Neural progenitor cell (in vitro differentiated cells): ENCODE data around the gene EFEMP1. TPM values are rescaled to one million over a fixed set of nuclear protein-coding genes. Genes with fewer than 3 reads are reported as not detected.

Experiments used
- DNase-seq: peaks from one replicate; pipeline ENCODE4 v3.0.0-alpha.2; 2016; ENCODE audit warnings: low spot score
- H2AFZ ChIP-seq: fragments of 200-600 bp; sonication (generic); replicated peaks from 2 replicates; pipeline ENCODE4 v1.6.1; 2016; ENCODE audit warnings: antibody characterized with exemption
- H3F3A ChIP-seq: fragments of 200-600 bp; sonication (generic); 2 replicates; pipeline ENCODE4 v1.6.1; 2016; ENCODE audit warnings: antibody characterized with exemption, low read depth
- H3K27ac ChIP-seq: fragments of 200-600 bp; sonication (generic); 2 replicates; pipeline ENCODE4 v1.5.1; 2016; ENCODE audit warnings: mild to moderate bottlenecking
- H3K27me3 ChIP-seq: fragments of 200-600 bp; sonication (generic); 2 replicates; pipeline ENCODE4 v1.6.1; 2016; ENCODE audit warnings: mild to moderate bottlenecking, moderate library complexity
- H3K36me3 ChIP-seq: fragments of 200-600 bp; sonication (generic); 2 replicates; pipeline ENCODE4 v1.5.1; 2016
- H3K4me1 ChIP-seq: fragments of 200-600 bp; sonication (generic); 2 replicates; pipeline ENCODE4 v1.6.1; 2016; ENCODE audit warnings: mixed run types
- H3K4me2 ChIP-seq: fragments of 200-600 bp; sonication (generic); 2 replicates; pipeline ENCODE4 v1.6.1; 2016
- H3K4me3 ChIP-seq: fragments of 200-600 bp; sonication (generic); 2 replicates; pipeline ENCODE4 v1.5.1; 2016
- H3K79me2 ChIP-seq: fragments of 200-600 bp; sonication (generic); 2 replicates; pipeline ENCODE4 v1.6.1; 2016; ENCODE audit warnings: low read depth
- H3K9ac ChIP-seq: fragments of 200-600 bp; sonication (generic); 2 replicates; pipeline ENCODE4 v1.6.1; 2016
- H3K9me3 ChIP-seq: fragments of 200-600 bp; sonication (generic); 2 replicates; pipeline ENCODE4 v1.5.1; 2016; ENCODE audit warnings: low read depth
- H4K20me1 ChIP-seq: fragments of 200-600 bp; sonication (generic); 2 replicates; pipeline ENCODE4 v1.6.1; 2016; ENCODE audit warnings: low read depth
- H3K27ac Mint-ChIP-seq: 3 replicates; pipeline ENCODE4 v1.8.0; 2021; ENCODE audit warnings: mixed read lengths
- H3K27me3 Mint-ChIP-seq: 2 replicates; pipeline ENCODE4 v1.8.0; 2022; ENCODE audit warnings: low read depth, mild to moderate bottlenecking, inconsistent platforms, moderate library complexity, mixed read lengths; ENCODE audit not compliant: insufficient read depth
- H3K36me3 Mint-ChIP-seq: 3 replicates; pipeline ENCODE4 v1.8.0; 2021; ENCODE audit warnings: mixed read lengths
- H3K4me1 Mint-ChIP-seq: 3 replicates; pipeline ENCODE4 v1.8.0; 2021; ENCODE audit warnings: mixed read lengths
- H3K4me3 Mint-ChIP-seq: 3 replicates; pipeline ENCODE4 v1.8.0; 2021; ENCODE audit warnings: mild to moderate bottlenecking, moderate library complexity, mixed read lengths
- H3K9me3 Mint-ChIP-seq: 3 replicates; pipeline ENCODE4 v1.8.0; 2020; ENCODE audit warnings: mixed read lengths
- CTCF ChIP-seq: fragments of 200-600 bp; sonication (generic); IDR thresholded peaks from 2 replicates; pipeline ENCODE4 v1.5.1; 2017; ENCODE audit warnings: antibody characterized with exemption, mild to moderate bottlenecking
- EZH2 ChIP-seq: fragments of 200-600 bp; sonication (generic); IDR thresholded peaks from 2 replicates; pipeline ENCODE4 v1.6.1; 2017; ENCODE audit warnings: antibody characterized with exemption, mild to moderate bottlenecking, moderate library complexity
- EZH2phosphoT487 ChIP-seq: fragments of 200-600 bp; sonication (generic); IDR thresholded peaks from 2 replicates; pipeline ENCODE4 v1.6.1; 2017; ENCODE audit warnings: antibody characterized with exemption
- total RNA-seq: library from RNA; depleted of rRNA; stranded (reverse); fragments of >200 nt; gene quantifications from 2 replicates; pipeline ENCODE4 v1.2.3, GENCODE V29; 2015; ENCODE audit warnings: low replicate concordance

The EFEMP1 gene
- total RNA-seq, 1 donor from 2014 or later: 25.5 TPM

GRCh38 chr2:55917713-55918390 is 5.7 kb downstream of the EFEMP1 start:
- Histone ChIP-seq H4K20me1 (no peaks in the 10 kb centered on the region), H3K4me1 (peaks cover 11% of the 10 kb centered on the region), H3K27me3 (peaks cover 23% of the 10 kb centered on the region), H3K4me3 (no peak overlapping the region), H3K9me3 (no peaks in the 10 kb centered on the region), H3K79me2 (no peaks in the 10 kb centered on the region), H2AFZ (no peak overlapping the region), H3K4me2 (no peak overlapping the region), H3K36me3 (no peaks in the 10 kb centered on the region), H3F3A (no peaks in the 10 kb centered on the region), H3K9ac (no peak overlapping the region), H3K27ac (no peak overlapping the region)
- no peak overlapping the region for H3K27ac Mint-ChIP-seq
- peaks cover 8% of the 10 kb centered on the region for H3K4me1 Mint-ChIP-seq
- H3K36me3 Mint-ChIP-seq: peaks cover 3% of the 10 kb centered on the region
- no peak for TF ChIP-seq CTCF
- TF ChIP-seq EZH2: no peak
- no peak for TF ChIP-seq EZH2phosphoT487
- no peaks in the 10 kb centered on the region for H3K9me3 Mint-ChIP-seq
- H3K27me3 Mint-ChIP-seq: peaks cover 7% of the 10 kb centered on the region
- no peak overlapping the region for H3K4me3 Mint-ChIP-seq
- no peak for DNase-seq

DNA sequence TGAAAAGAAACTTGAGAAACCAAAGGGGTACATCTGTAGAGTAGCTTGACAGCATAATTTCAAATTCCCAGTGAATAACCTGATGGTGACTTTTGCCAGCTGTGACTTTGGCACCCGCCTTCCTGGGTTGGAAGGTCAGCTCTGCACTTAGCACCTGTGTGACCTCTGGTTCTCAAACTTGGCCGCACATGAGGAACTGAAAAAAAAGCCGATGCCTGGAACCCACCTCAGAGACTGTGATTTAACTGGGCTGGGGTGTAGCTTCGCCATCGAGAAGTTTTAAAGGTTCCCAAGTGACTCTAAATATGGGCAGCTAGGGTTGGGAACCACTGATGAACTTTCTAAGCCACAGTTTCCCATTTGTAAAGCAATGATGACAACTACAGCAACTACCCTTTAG is 6.5 kb downstream of the EFEMP1 start:
- Histone ChIP-seq H3K79me2 (no peaks in the 10 kb centered on the region), H4K20me1 (no peaks in the 10 kb centered on the region), H3K27ac (no peak overlapping the region), H2AFZ (no peak overlapping the region), H3K4me2 (no peak overlapping the region), H3K27me3 (peaks cover 15% of the 10 kb centered on the region), H3K4me1 (peaks cover 3% of the 10 kb centered on the region), H3K36me3 (no peaks in the 10 kb centered on the region), H3K4me3 (no peak overlapping the region), H3F3A (no peaks in the 10 kb centered on the region), H3K9me3 (no peaks in the 10 kb centered on the region), H3K9ac (no peak overlapping the region)
- no peak overlapping the region for H3K27ac Mint-ChIP-seq
- H3K4me3 Mint-ChIP-seq: no peak overlapping the region
- TF ChIP-seq CTCF (no peak), EZH2phosphoT487 (no peak), EZH2 (no peak)
- no peak for DNase-seq
- peaks cover 3% of the 10 kb centered on the region for H3K4me1 Mint-ChIP-seq
- H3K9me3 Mint-ChIP-seq: no peaks in the 10 kb centered on the region
- H3K27me3 Mint-ChIP-seq: no peaks in the 10 kb centered on the region
- peaks cover 3% of the 10 kb centered on the region for H3K36me3 Mint-ChIP-seq

DNA sequence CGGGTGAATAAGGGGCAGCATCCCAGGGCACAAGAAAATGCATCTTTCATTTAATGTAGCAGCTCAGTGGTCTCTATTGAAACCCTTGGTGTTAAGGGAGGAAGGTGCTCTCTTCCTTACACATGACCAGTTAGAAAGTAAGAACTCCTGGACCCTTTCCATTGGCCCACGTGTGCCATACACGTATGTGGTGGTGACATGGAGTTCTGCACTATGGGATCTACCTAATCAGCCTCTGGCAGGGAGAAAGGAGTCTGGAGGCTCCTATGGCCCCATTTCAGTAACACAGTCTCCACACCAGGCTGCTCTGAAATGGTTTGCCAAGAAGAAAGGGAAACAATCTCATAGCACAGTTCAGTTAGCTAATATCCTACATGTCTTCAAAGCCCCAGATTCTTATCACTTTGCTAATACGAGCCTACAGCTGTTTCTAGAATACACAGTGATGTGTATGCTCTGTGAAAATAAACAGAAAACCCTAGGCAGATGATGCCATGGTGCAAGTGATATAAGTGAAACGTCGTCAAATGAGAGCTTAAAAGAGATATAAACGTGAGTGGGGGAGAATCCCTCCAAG is 7.0 kb downstream of the EFEMP1 start:
- TF ChIP-seq EZH2phosphoT487 (no peak), CTCF (no peak), EZH2 (no peak)
- Histone ChIP-seq H4K20me1 (no peaks in the 10 kb centered on the region), H3K9me3 (no peaks in the 10 kb centered on the region), H3K4me2 (no peak overlapping the region), H2AFZ (no peak overlapping the region), H3K36me3 (no peaks in the 10 kb centered on the region), H3K27me3 (peaks cover 10% of the 10 kb centered on the region), H3K27ac (no peak overlapping the region), H3K79me2 (no peaks in the 10 kb centered on the region), H3K4me1 (no peaks in the 10 kb centered on the region), H3K9ac (no peak overlapping the region), H3K4me3 (no peak overlapping the region), H3F3A (no peaks in the 10 kb centered on the region)
- Mint-ChIP-seq H3K9me3 (no peaks in the 10 kb centered on the region), H3K27ac (no peak overlapping the region), H3K4me1 (no peaks in the 10 kb centered on the region), H3K27me3 (no peaks in the 10 kb centered on the region), H3K4me3 (no peak overlapping the region), H3K36me3 (peaks cover 3% of the 10 kb centered on the region)
- DNase-seq: no peak
